K562 (cell line): Measurements from ENCODE around the gene CDC14B. TPM values are rescaled to one million over a fixed set of nuclear protein-coding genes. Genes with fewer than 3 reads are reported as not detected.

Source experiments
- ASH1L ChIP-seq: fragments of 450-650 bp; IDR thresholded peaks from 2 replicates; pipeline ENCODE4 v1.6.1; 2018; ENCODE audit warnings: borderline replicate concordance, mild to moderate bottlenecking, low read depth; ENCODE audit not compliant: partially characterized antibody
- CEBPB ChIP-seq: fragments of 450-650 bp; IDR thresholded peaks from 2 replicates; pipeline ENCODE4 v1.6.1; 2016; ENCODE audit warnings: missing genetic modification characterization, missing compliant biosample characterization
- CTCFL ChIP-seq: IDR thresholded peaks from 2 replicates; pipeline ENCODE4 v1.6.1; 2011; ENCODE audit warnings: borderline replicate concordance, low read depth, mild to moderate bottlenecking, moderate library complexity, low read length; ENCODE audit not compliant: insufficient read depth, poor library complexity, severe bottlenecking
- ESRRA ChIP-seq: fragments of 450-650 bp; IDR thresholded peaks from 2 replicates; pipeline ENCODE4 v1.6.1; 2014; ENCODE audit warnings: low read depth, mild to moderate bottlenecking, moderate library complexity, borderline replicate concordance
- JUND ChIP-seq, 2 experiments: IDR thresholded peaks; 2 replicates in 1 of 2; 3 replicates in 1 of 2; pipeline ENCODE4 v1.6.1; 2011; ENCODE audit warnings: borderline replicate concordance in 2 of 2, low read depth in 2 of 2, low read length in 2 of 2, improper control_type of control experiment in 1 of 2, missing biosample characterization in 1 of 2, missing genetic modification characterization in 1 of 2, missing genetic modification reagents in 1 of 2
- NONO ChIP-seq, 2 experiments: fragments of 200-400 bp in 1 of 2; fragments of 450-650 bp in 1 of 2; formaldehyde crosslinking in 1 of 2; IDR thresholded peaks; 2 replicates each; pipeline ENCODE4 v1.6.1; 2017; ENCODE audit warnings: low read depth in 2 of 2, mild to moderate bottlenecking in 2 of 2, moderate library complexity in 2 of 2, low read length in 1 of 2
- NR0B1 ChIP-seq: fragments of 450-650 bp; IDR thresholded peaks from one replicate; pipeline ENCODE4 v1.6.1; 2018; ENCODE audit warnings: mild to moderate bottlenecking, moderate library complexity; ENCODE audit not compliant: partially characterized antibody
- PHTF2 ChIP-seq: fragments of 250-450 bp; sonication (Bioruptor Pico); IDR thresholded peaks from 2 replicates; pipeline ENCODE4 v1.5.0; 2021; ENCODE audit warnings: mild to moderate bottlenecking
- RFX7 ChIP-seq: fragments of 250-450 bp; sonication (Bioruptor Pico); IDR thresholded peaks from 2 replicates; pipeline ENCODE4 v1.5.1; 2021; ENCODE audit warnings: mild to moderate bottlenecking
- SMAD4 ChIP-seq: fragments of 250-450 bp; sonication (Bioruptor Pico); conservative IDR thresholded peaks from 2 replicates; pipeline ENCODE4 v1.8.0; 2021; ENCODE audit warnings: inconsistent platforms, mild to moderate bottlenecking, moderate library complexity
- THRB ChIP-seq: fragments of 450-650 bp; formaldehyde crosslinking; conservative IDR thresholded peaks from 2 replicates; pipeline ENCODE4 v1.4.0; 2022; ENCODE audit warnings: mild to moderate bottlenecking, missing genetic modification characterization
- YY1 ChIP-seq, 3 experiments: IDR thresholded peaks; 2 replicates each; pipeline ENCODE4 v1.6.1; 2011; ENCODE audit warnings: low read length in 2 of 3, mild to moderate bottlenecking in 2 of 3, moderate library complexity in 2 of 3, borderline replicate concordance in 1 of 3, control low read depth in 1 of 3, low read depth in 1 of 3; ENCODE audit not compliant: insufficient read depth in 3 of 3, insufficient replicate concordance in 2 of 3, control insufficient read depth in 1 of 3, insufficient read length in 1 of 3; ENCODE audit errors: extremely low read depth in 1 of 3
- ZBTB26 ChIP-seq: fragments of 450-650 bp; formaldehyde crosslinking; IDR thresholded peaks from 2 replicates; pipeline ENCODE4 v1.4.0; 2022; ENCODE audit warnings: missing genetic modification characterization
- ZBTB7A ChIP-seq: IDR thresholded peaks from 2 replicates; pipeline ENCODE4 v1.6.1; 2011; ENCODE audit warnings: low read depth, mild to moderate bottlenecking, low read length, moderate library complexity, borderline replicate concordance; ENCODE audit not compliant: control insufficient read depth
- ZNF444 ChIP-seq: fragments of 250-450 bp; sonication (Bioruptor Pico); IDR thresholded peaks from 2 replicates; pipeline ENCODE4 v1.4.0; 2020; ENCODE audit warnings: mild to moderate bottlenecking, moderate library complexity
- ZNF512 ChIP-seq: IDR thresholded peaks from 2 replicates; pipeline ENCODE4 v1.6.1; 2016; ENCODE audit warnings: missing genetic modification characterization, missing compliant biosample characterization
- ZNF561 ChIP-seq: fragments of 450-650 bp; formaldehyde crosslinking; conservative IDR thresholded peaks from 2 replicates; pipeline ENCODE4 v1.4.0; 2020; ENCODE audit warnings: mild to moderate bottlenecking, moderate library complexity
- polyA plus RNA-seq, 8 experiments: library from polyadenylated mRNA; depleted of rRNA in 4 of 8; stranded (reverse) in 5 of 8; unstranded in 3 of 8; fragments of >200 nt; fragmentation: Nextera tagmentation in 2 of 8; fragmentation: Illumina TruSeq in 1 of 8; extraction: Ambion mirVana in 2 of 8; extraction: Trizol in 1 of 8; gene quantifications; 2 replicates each; pipeline versions ENCODE4 v1.2.1 to v1.2.3, GENCODE V29; 2011 to 2014; ENCODE audit warnings: inconsistent platforms in 1 of 8, missing spikeins in 1 of 8
- total RNA-seq, 7 experiments: library from RNA; depleted of rRNA in 6 of 7; stranded (reverse); fragments of >200 nt in 6 of 7; fragmentation: Illumina TruSeq in 2 of 7; extraction: Trizol in 2 of 7; gene quantifications; 2 replicates each; pipeline versions ENCODE4 v1.2.1 to v1.2.3, GENCODE V29; 2011 to 2021; ENCODE audit warnings: low replicate concordance in 1 of 7

The CDC14B gene
- total and polyA plus RNA-seq, 9 of the 15 experiments (the other 6 are each of a cell fraction or from before 2014, with no cell fraction given): 1.4 to 6.0 (median 3.8) TPM

- TF ChIP-seq NR0B1: no peak
- TF ChIP-seq ZNF561 (CRISPR knock-in tag): no peak
- TF ChIP-seq JUND (IDR thresholded peaks at IDR 0.05; ENCODE audit: borderline replicate concordance, low read depth, low read length): peak; percentile 28; the same call in 1 of the 2 replicates
- TF ChIP-seq JUND (tag; IDR thresholded peaks at IDR 0.05; ENCODE audit: borderline replicate concordance, low read depth, low read length): no peak
- peak; percentile 46 for TF ChIP-seq ESRRA
- no peak for TF ChIP-seq CEBPB (tag)
- no peak for TF ChIP-seq ASH1L
- peak in 1 of 2 experiments; percentile 85; a peak in 2 of 4 replicates for TF ChIP-seq NONO (IDR thresholded peaks at IDR 0.05; ENCODE audit: low read depth in 2 of 2, low read length in 1 of 2)
- TF ChIP-seq SMAD4: peak; percentile 63
- TF ChIP-seq RFX7 (CRISPR knock-in tag): no peak
- TF ChIP-seq ZNF444 (CRISPR knock-in tag): no peak
- TF ChIP-seq ZNF512 (tag): no peak
- TF ChIP-seq THRB (CRISPR knock-in tag): no peak
- peak in 1 of 3 experiments; percentile 17 for TF ChIP-seq YY1 (IDR thresholded peaks at IDR 0.05; ENCODE audit: borderline replicate concordance in 1 of 3, control insufficient read depth in 1 of 3, extremely low read depth in 1 of 3, insufficient read depth in 3 of 3, insufficient read length in 1 of 3, insufficient replicate concordance in 2 of 3, low read depth in 1 of 3, low read length in 2 of 3)
- no peak for TF ChIP-seq ZBTB26
- TF ChIP-seq CTCFL: peak; percentile 61
- peak; percentile 77; the same call in 1 of the 2 replicates for TF ChIP-seq ZBTB7A
- TF ChIP-seq PHTF2 (CRISPR knock-in tag): no peak
These were observed at the start of gene CDC14B (continued) for GRCh38 chr9:96619491-96620180.
